Activated T-helper 17 cell treated with anti-CD3 and anti-CD28 coated beads, Interleukin-2, amount 50 U/mL, for 72 hours (primary cell): ENCODE data around the gene PCSK6. TPM values are rescaled to one million over a fixed set of nuclear protein-coding genes. Genes with fewer than 3 reads are reported as not detected.

ENCODE experiments used
- ATAC-seq: fragments of 150-1000 bp; cut with Tn5 transposase; replicated peaks from 2 replicates; pipeline ENCODE4 v1.10.0; 2021; ENCODE audit warnings: mild to moderate bottlenecking, moderate library complexity
- H3K27ac Mint-ChIP-seq: one replicate; pipeline ENCODE4 v1.8.0; 2022; ENCODE audit warnings: mixed read lengths
- H3K27me3 Mint-ChIP-seq: one replicate; pipeline ENCODE4 v1.8.0; 2022; ENCODE audit warnings: mixed read lengths
- H3K36me3 Mint-ChIP-seq: one replicate; pipeline ENCODE4 v1.8.0; 2022; ENCODE audit warnings: low read depth, mild to moderate bottlenecking, mixed read lengths
- H3K4me1 Mint-ChIP-seq: one replicate; pipeline ENCODE4 v1.8.0; 2022; ENCODE audit warnings: mixed read lengths
- H3K4me3 Mint-ChIP-seq: one replicate; pipeline ENCODE4 v1.8.0; 2022; ENCODE audit warnings: mild to moderate bottlenecking, mixed read lengths
- H3K9me3 Mint-ChIP-seq: one replicate; pipeline ENCODE4 v1.8.0; 2022; ENCODE audit warnings: mixed read lengths
- total RNA-seq, 2 donors: library from RNA; stranded (reverse); gene quantifications; one replicate each; pipeline ENCODE4 v1.2.3, GENCODE V29; 2022

The PCSK6 gene
- total RNA-seq, 2 donors from 2014 or later = 0.56 to 1.3 TPM

DNA sequence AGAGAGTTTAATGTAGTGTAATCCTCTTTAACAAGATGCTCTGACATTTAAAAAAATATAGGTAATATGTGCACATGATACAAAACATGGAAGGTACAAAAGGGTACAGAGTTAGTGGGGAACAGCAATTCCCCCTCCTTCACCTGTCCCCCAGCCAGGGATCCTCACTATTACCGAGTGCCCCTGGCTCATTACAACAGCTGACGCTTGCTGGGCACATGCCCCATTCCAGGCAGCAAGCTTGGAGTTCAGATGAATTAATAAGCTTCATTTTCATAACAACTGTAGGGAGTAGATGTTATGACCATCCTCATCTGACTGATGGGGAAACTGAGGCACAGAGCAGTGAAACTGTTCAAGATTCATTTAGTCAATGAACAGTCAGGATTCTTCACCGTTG lies 41.2 kb downstream of the PCSK6 start:
- Mint-ChIP-seq H3K9me3 (no peaks in the 10 kb centered on the region), H3K36me3 (no peaks in the 10 kb centered on the region), H3K27me3 (peaks cover 20% of the 10 kb centered on the region), H3K4me3 (no peak overlapping the region), H3K27ac (no peak overlapping the region), H3K4me1 (peaks cover 5% of the 10 kb centered on the region)
- no peak for ATAC-seq

DNA sequence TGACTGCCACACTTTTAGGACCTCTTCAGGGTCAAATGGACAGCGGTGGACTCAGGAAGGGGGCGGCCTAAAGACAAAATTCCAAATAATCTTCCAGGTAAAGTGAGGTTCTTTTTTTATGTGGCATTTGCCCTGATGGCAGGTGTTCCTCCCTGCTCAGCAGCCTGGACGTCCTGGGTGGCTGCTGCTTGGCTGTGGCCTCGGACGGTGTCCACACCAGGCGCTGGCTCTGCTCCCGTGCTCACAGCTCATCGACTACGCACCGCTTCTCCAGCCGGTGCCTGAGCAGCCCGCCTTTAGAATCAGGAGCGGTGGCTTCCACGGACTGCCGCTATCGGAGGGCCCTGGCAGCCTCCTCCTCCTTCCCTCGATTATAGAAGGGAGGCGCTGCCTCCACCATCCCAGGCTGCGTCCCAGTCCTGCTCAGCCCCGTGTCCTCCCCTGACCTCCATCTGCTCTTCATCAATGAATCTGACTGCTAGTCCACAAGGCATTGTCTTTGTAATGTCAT lies 41.9 kb downstream of the PCSK6 start:
- H3K9me3 Mint-ChIP-seq = no peaks in the 10 kb centered on the region
- H3K27ac Mint-ChIP-seq = no peak overlapping the region
- H3K36me3 Mint-ChIP-seq = no peaks in the 10 kb centered on the region
- H3K4me1 Mint-ChIP-seq = peaks cover 5% of the 10 kb centered on the region
- peaks cover 18% of the 10 kb centered on the region for H3K27me3 Mint-ChIP-seq
- ATAC-seq = no peak
- H3K4me3 Mint-ChIP-seq = no peak overlapping the region

- no peaks in the 10 kb centered on the region for H3K9me3 Mint-ChIP-seq
- no peak overlapping the region for H3K4me3 Mint-ChIP-seq
- H3K4me1 Mint-ChIP-seq = peaks cover 8% of the 10 kb centered on the region
- peaks cover 16% of the 10 kb centered on the region for H3K27me3 Mint-ChIP-seq
- no peaks in the 10 kb centered on the region for H3K36me3 Mint-ChIP-seq
- ATAC-seq = peak; percentile 38
- no peak overlapping the region for H3K27ac Mint-ChIP-seq
These were observed 42.4 kb downstream of the PCSK6 start for GRCh38 chr15:101447168-101447533.

- H3K4me3 Mint-ChIP-seq = no peak overlapping the region
- peak; percentile 54 for ATAC-seq
These were observed 42.9 kb downstream of the PCSK6 start for GRCh38 chr15:101446518-101447167.

GRCh38 chr15:101445562-101446517 lies 43.7 kb downstream of the PCSK6 start:
- no peak overlapping the region for H3K27ac Mint-ChIP-seq
- no peaks in the 10 kb centered on the region for H3K9me3 Mint-ChIP-seq
- peak; percentile 55 for ATAC-seq
- H3K36me3 Mint-ChIP-seq = no peaks in the 10 kb centered on the region
- peaks cover 13% of the 10 kb centered on the region for H3K27me3 Mint-ChIP-seq
- peaks cover 9% of the 10 kb centered on the region for H3K4me1 Mint-ChIP-seq
- no peak overlapping the region for H3K4me3 Mint-ChIP-seq

More at GRCh38 chr15:101446518-101447167, 42.9 kb downstream of the PCSK6 start:
- H3K9me3 Mint-ChIP-seq = no peaks in the 10 kb centered on the region
- peaks cover 13% of the 10 kb centered on the region for H3K27me3 Mint-ChIP-seq
- H3K36me3 Mint-ChIP-seq = no peaks in the 10 kb centered on the region
- no peak overlapping the region for H3K27ac Mint-ChIP-seq
- H3K4me1 Mint-ChIP-seq = peaks cover 9% of the 10 kb centered on the region

- Mint-ChIP-seq H3K36me3 (no peaks in the 10 kb centered on the region), H3K27ac (no peak overlapping the region), H3K4me3 (no peak overlapping the region), H3K27me3 (peaks cover 9% of the 10 kb centered on the region), H3K4me1 (peaks cover 9% of the 10 kb centered on the region), H3K9me3 (no peaks in the 10 kb centered on the region)
- ATAC-seq = no peak
These were observed 44.5 kb downstream of the PCSK6 start for GRCh38 chr15:101444807-101445508.

- Mint-ChIP-seq H3K27me3 (peaks cover 10% of the 10 kb centered on the region), H3K4me3 (no peak overlapping the region), H3K27ac (no peak overlapping the region), H3K4me1 (peaks cover 9% of the 10 kb centered on the region), H3K36me3 (no peaks in the 10 kb centered on the region), H3K9me3 (no peaks in the 10 kb centered on the region)
- no peak for ATAC-seq
These were observed 45.5 kb downstream of the PCSK6 start for GRCh38 chr15:101444015-101444414.

DNA sequence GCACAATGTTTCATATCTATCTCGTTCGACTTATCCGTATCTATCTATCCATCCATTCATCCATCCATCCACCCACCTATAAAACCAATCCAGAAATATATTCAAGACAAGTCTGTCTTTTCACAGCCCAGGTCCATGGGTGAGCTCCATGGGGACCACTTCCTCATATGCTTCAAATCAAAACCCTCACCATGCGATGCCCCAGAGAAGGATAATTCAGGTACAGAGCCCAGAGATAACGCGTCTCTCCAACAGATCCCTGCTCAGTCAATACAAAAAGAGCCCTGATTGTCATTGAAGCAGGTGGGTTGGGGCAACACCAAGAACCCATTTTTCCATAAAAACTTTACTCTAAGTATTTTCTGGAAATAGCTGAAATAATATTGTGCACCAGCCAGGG lies 47.2 kb downstream of the PCSK6 start:
- ATAC-seq = no peak

GRCh38 chr15:101441696-101442095 lies 47.8 kb downstream of the PCSK6 start:
- H3K27me3 Mint-ChIP-seq = peaks cover 20% of the 10 kb centered on the region
- no peaks in the 10 kb centered on the region for H3K9me3 Mint-ChIP-seq
- H3K27ac Mint-ChIP-seq = no peak overlapping the region
- ATAC-seq = no peak
- H3K4me3 Mint-ChIP-seq = no peak overlapping the region
- peaks cover 9% of the 10 kb centered on the region for H3K4me1 Mint-ChIP-seq
- no peaks in the 10 kb centered on the region for H3K36me3 Mint-ChIP-seq

More for the DNA sequence above, 47.2 kb downstream of the PCSK6 start:
- H3K9me3 Mint-ChIP-seq = no peaks in the 10 kb centered on the region
- H3K4me3 Mint-ChIP-seq = no peak overlapping the region
- H3K36me3 Mint-ChIP-seq = no peaks in the 10 kb centered on the region
- H3K27ac Mint-ChIP-seq = no peak overlapping the region
- H3K27me3 Mint-ChIP-seq = peaks cover 20% of the 10 kb centered on the region
- H3K4me1 Mint-ChIP-seq = peaks cover 9% of the 10 kb centered on the region

DNA sequence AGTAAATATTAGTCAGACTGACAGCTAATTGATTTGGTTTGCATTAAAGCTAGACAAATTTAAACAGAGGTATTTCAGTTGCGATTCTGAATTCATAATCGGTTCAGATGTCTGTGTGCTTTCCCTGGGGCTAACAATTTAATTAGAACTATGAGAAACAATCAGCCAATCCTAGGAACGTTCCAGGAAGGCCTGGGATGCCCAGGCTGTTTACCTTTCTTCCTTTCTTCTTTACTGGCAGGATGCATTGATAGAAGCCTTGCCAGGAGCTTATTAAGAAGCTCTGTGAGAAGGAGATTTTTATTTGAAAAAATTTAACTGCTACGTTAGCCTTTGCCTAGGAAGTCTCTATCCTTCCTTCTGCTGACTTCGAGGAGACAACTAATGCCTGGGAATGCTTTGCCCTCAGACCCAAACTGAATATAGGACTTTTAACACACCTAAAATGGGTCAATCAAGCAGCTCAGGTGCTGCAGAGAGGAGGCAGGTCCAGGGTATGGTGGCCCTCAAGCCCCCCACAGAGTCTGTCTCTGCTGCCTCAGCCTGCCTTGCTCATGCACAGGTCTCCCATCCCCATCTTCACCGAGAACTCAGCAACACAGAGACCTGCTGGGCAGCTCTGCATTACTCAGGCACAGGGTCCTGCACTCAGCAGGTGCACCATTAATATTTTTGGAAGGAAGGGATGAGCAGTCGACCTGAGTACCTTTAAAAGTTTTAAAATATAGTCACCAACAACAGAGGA lies 48.5 kb downstream of the PCSK6 start:
- no peak for ATAC-seq
- Mint-ChIP-seq H3K27me3 (peaks cover 20% of the 10 kb centered on the region), H3K4me1 (peaks cover 4% of the 10 kb centered on the region), H3K27ac (no peak overlapping the region), H3K36me3 (no peaks in the 10 kb centered on the region), H3K9me3 (no peaks in the 10 kb centered on the region), H3K4me3 (no peak overlapping the region)

DNA sequence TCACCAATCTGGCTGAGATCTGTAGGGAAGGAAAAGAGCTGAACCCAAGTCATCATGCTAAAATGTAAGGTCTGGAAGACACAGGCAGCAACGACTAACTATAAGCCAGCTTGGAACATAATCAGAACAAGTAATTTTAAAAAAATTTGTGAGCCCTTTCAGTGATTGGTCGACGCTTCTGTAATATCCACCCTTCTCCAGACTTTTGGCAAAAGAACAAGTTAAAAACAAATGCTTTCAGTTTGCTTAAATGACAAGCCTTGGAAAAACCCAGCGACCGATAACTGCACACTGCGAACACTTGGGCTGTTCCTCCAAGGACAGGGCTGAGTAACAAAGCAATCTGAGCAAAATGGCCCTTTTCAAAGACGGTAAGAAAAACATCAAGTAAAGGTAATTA lies 49.6 kb downstream of the PCSK6 start:
- H3K27ac Mint-ChIP-seq = no peak overlapping the region
- H3K4me3 Mint-ChIP-seq = no peak overlapping the region
- ATAC-seq = no peak
- peaks cover 4% of the 10 kb centered on the region for H3K4me1 Mint-ChIP-seq
- H3K36me3 Mint-ChIP-seq = no peaks in the 10 kb centered on the region
- H3K9me3 Mint-ChIP-seq = no peaks in the 10 kb centered on the region
- peaks cover 16% of the 10 kb centered on the region for H3K27me3 Mint-ChIP-seq

DNA sequence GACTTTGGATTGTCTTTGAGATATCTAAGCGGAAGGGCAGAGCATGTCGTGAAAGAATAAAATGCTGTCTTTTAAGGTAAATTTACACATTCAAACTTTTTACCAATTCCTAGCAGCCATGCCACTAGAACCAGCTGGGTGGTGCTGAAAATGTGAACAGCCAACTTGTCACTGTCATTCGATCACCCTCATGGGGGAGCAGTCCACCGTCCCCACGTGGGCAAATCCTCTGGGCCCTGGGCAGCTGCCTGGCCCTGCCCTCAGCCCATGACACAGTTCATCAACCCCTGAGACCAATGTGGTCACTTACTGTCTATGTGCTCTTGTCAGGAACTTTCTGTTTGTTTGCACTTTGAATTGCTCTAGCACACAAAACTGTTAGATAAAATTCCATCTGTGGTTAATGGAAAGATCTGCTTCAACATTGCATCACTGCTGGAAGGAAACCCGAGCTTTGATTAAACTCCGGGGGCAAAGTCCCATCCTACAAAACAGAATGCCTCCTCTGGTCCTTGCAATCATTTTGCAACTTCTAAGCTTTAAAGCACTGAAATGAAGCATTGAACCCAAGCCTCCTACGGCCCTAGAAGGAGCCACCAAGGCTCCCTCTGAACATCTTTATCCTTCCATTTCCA lies 50.1 kb downstream of the PCSK6 start:
- peaks cover 4% of the 10 kb centered on the region for H3K4me1 Mint-ChIP-seq
- no peaks in the 10 kb centered on the region for H3K9me3 Mint-ChIP-seq
- no peak for ATAC-seq
- H3K36me3 Mint-ChIP-seq = no peaks in the 10 kb centered on the region
- H3K27me3 Mint-ChIP-seq = peaks cover 16% of the 10 kb centered on the region
- no peak overlapping the region for H3K27ac Mint-ChIP-seq
- no peak overlapping the region for H3K4me3 Mint-ChIP-seq

GRCh38 chr15:101438482-101439284 lies 50.8 kb downstream of the PCSK6 start:
- no peak for ATAC-seq
- no peak overlapping the region for H3K27ac Mint-ChIP-seq
- peaks cover 16% of the 10 kb centered on the region for H3K27me3 Mint-ChIP-seq
- no peak overlapping the region for H3K4me3 Mint-ChIP-seq
- H3K36me3 Mint-ChIP-seq = no peaks in the 10 kb centered on the region
- no peaks in the 10 kb centered on the region for H3K9me3 Mint-ChIP-seq
- peaks cover 4% of the 10 kb centered on the region for H3K4me1 Mint-ChIP-seq
